Endothelial cell of umbilical vein (primary cell): ENCODE measurements around the gene LGALS4. TPM values are rescaled to one million over a fixed set of nuclear protein-coding genes. Genes with fewer than 3 reads are reported as not detected.

Experiments
- BruUV-seq: library from RNA; stranded (reverse); fragments of 400-500 nt; replicated peaks from 2 replicates; lab custom pipeline; 2021; lab: Mats Ljungman, UMichigan
- CTCF ChIA-PET: fragments of 300-600, 350-600 bp; sonication (Branson Sonifier 250); formaldehyde crosslinking; loops from one replicate; lab custom pipeline; 2021; ENCODE audit warnings: antibody characterized with exemption, inconsistent platforms; lab: Charles Lee
- POLR2A ChIA-PET: fragments of 300-600, 350-600 bp; sonication (Branson Sonifier 250); formaldehyde crosslinking; loops from one replicate; lab custom pipeline; 2021; ENCODE audit warnings: antibody characterized with exemption, inconsistent platforms; lab: Charles Lee
- DNase-seq: peaks from one replicate; pipeline ENCODE4 v3.0.0-alpha.2; 2011; ENCODE audit warnings: low read depth, low spot score
- FAIRE-seq: peaks from 2 replicates; lab custom pipeline; 2011; peaks lifted over from hg19 to GRCh38; lab: Jason Lieb, UNC
- H2AFZ ChIP-seq: 2 replicates; pipeline ENCODE4 v1.6.0; 2012; ENCODE audit warnings: low read depth, low read length, control low read depth, inconsistent platforms
- H3K27ac ChIP-seq: 2 replicates; pipeline ENCODE4 v1.5.1; 2011; ENCODE audit warnings: low read depth, mild to moderate bottlenecking, control low read depth, low read length, moderate library complexity; ENCODE audit not compliant: insufficient read depth
- H3K27me3 ChIP-seq, 2 experiments: 2 replicates each; pipeline versions ENCODE4 v1.6.0 to v1.6.1; 2011; ENCODE audit warnings: low read length in 2 of 2, mixed read lengths in 1 of 2; ENCODE audit not compliant: control insufficient read depth in 2 of 2, insufficient read depth in 2 of 2
- H3K36me3 ChIP-seq, 2 experiments: 2 replicates in 1 of 2; 3 replicates in 1 of 2; pipeline ENCODE4 v1.5.1; 2011; ENCODE audit warnings: low read length in 2 of 2, mild to moderate bottlenecking in 1 of 2, moderate library complexity in 1 of 2; ENCODE audit not compliant: control insufficient read depth in 2 of 2, insufficient read depth in 2 of 2; ENCODE audit errors: extremely low read depth in 1 of 2
- H3K4me1 ChIP-seq: 3 replicates; pipeline ENCODE4 v1.5.1; 2011; ENCODE audit warnings: mild to moderate bottlenecking, low read length; ENCODE audit not compliant: control insufficient read depth, insufficient read depth; ENCODE audit errors: extremely low read depth
- H3K4me2 ChIP-seq: 2 replicates; pipeline ENCODE4 v1.6.1; 2011; ENCODE audit warnings: low read length, control low read depth, mixed read lengths; ENCODE audit not compliant: insufficient read depth
- H3K4me3 ChIP-seq, 3 experiments: fragments of 200-600 bp in 1 of 3; sonication (generic), shearing (Covaris generic) in 1 of 3; replicated peaks in 1 of 3; 2 replicates each; pipeline ENCODE4 v1.5.1; 2011 to 2016; ENCODE audit warnings: control low read depth in 3 of 3, low read length in 3 of 3, mild to moderate bottlenecking in 2 of 3, inconsistent platforms in 1 of 3, low read depth in 1 of 3, moderate library complexity in 1 of 3; ENCODE audit not compliant: insufficient read depth in 1 of 3
- H3K79me2 ChIP-seq: 2 replicates; pipeline ENCODE4 v1.6.0; 2012; ENCODE audit warnings: low read length, inconsistent platforms; ENCODE audit not compliant: control insufficient read depth, insufficient read depth
- H3K9ac ChIP-seq: replicated peaks from 2 replicates; pipeline ENCODE3; 2011; ENCODE audit warnings: low read length, control low read depth; ENCODE audit not compliant: insufficient read depth; ENCODE audit errors: extremely low read depth
- H3K9me1 ChIP-seq: replicated peaks from 3 replicates; pipeline ENCODE4 v1.6.0; 2011; ENCODE audit warnings: mild to moderate bottlenecking, low read length; ENCODE audit not compliant: control insufficient read depth, insufficient read depth; ENCODE audit errors: extremely low read depth
- H3K9me3 ChIP-seq: replicated peaks from 2 replicates; pipeline ENCODE4 v1.5.1; 2012; ENCODE audit warnings: low read length, inconsistent platforms; ENCODE audit not compliant: control insufficient read depth, insufficient read depth
- H4K20me1 ChIP-seq: replicated peaks from 2 replicates; pipeline ENCODE3; 2011; ENCODE audit warnings: mild to moderate bottlenecking, low read length; ENCODE audit not compliant: control insufficient read depth, insufficient read depth; ENCODE audit errors: extremely low read depth
- CTCF ChIP-seq, 2 donors: IDR thresholded peaks; 1 replicate in 1 of 2; 2 replicates in 1 of 2; pipeline ENCODE4 v1.5.1; 2011; ENCODE audit warnings: low read length in 2 of 2, mild to moderate bottlenecking in 2 of 2, moderate library complexity in 2 of 2, control low read depth in 1 of 2, inconsistent platforms in 1 of 2, low read depth in 1 of 2; ENCODE audit not compliant: insufficient read depth in 1 of 2; ENCODE audit errors: extremely low read depth in 1 of 2
- EZH2 ChIP-seq: IDR thresholded peaks from 2 replicates; pipeline ENCODE4 v1.6.1; 2012; ENCODE audit warnings: borderline replicate concordance, low read depth, mild to moderate bottlenecking, moderate library complexity, low read length, inconsistent platforms; ENCODE audit not compliant: severe bottlenecking
- FOS ChIP-seq: IDR thresholded peaks from 2 replicates; pipeline ENCODE4 v1.6.1; 2011; ENCODE audit warnings: mild to moderate bottlenecking, low read length, moderate library complexity, borderline replicate concordance; ENCODE audit not compliant: insufficient read depth
- GATA2 ChIP-seq: IDR thresholded peaks from 2 replicates; pipeline ENCODE4 v1.7.0; 2011; ENCODE audit warnings: low read depth, mild to moderate bottlenecking, moderate library complexity, mixed read lengths, low read length; ENCODE audit not compliant: insufficient read length, insufficient read depth
- JUN ChIP-seq: IDR thresholded peaks from 2 replicates; pipeline ENCODE4 v1.6.1; 2011; ENCODE audit warnings: borderline replicate concordance, low read depth; ENCODE audit not compliant: insufficient read length, insufficient read depth
- MYC ChIP-seq: IDR thresholded peaks from one replicate; pipeline ENCODE4 v1.6.1; 2011; ENCODE audit warnings: mild to moderate bottlenecking, low read depth, low read length
- POLR2A ChIP-seq: IDR thresholded peaks from 2 replicates; pipeline ENCODE4 v1.6.1; 2012; ENCODE audit warnings: low read depth, mild to moderate bottlenecking, control low read depth, low read length
- POLR2AphosphoS5 ChIP-seq: IDR thresholded peaks from 2 replicates; pipeline ENCODE4 v1.6.1; 2012; ENCODE audit warnings: low read depth, mild to moderate bottlenecking, control low read depth, low read length, moderate library complexity; ENCODE audit not compliant: insufficient read depth
- dilution Hi-C: fragments of 300-500 bp; cut with MboI; formaldehyde crosslinking; loops from one replicate; pipeline ENCODE4 v1.15.0; 2019; ENCODE audit warnings: low sequenced_read_pairs; ENCODE audit not compliant: extremely low pct_ligation_motif_present
- intact Hi-C: fragments of 100-400 bp; cut with micrococcal nuclease; formaldehyde crosslinking; loops from one replicate; pipeline ENCODE4 v1.10.0; 2022
- polyA plus RNA-seq, 4 experiments: library from polyadenylated mRNA; depleted of rRNA in 3 of 4; stranded (reverse) in 3 of 4; unstranded in 1 of 4; fragments of >200 nt; gene quantifications; 2 replicates each; pipeline versions ENCODE4 v1.2.1 to v1.2.3, GENCODE V29; 2011 to 2012; ENCODE audit warnings: missing spikeins in 1 of 4
- total RNA-seq: library from RNA; stranded (reverse); gene quantifications from 2 replicates; pipeline ENCODE4 v1.2.3, GENCODE V29; 2021
- TF ChIP-seq, protein P1 (sequence below): IDR thresholded peaks from 2 replicates; pipeline ENCODE4 v1.6.1; 2011; ENCODE audit not compliant: insufficient read depth, insufficient read length

LGALS4 gene
- total and polyA plus RNA-seq, 2 donors (not counting 3 experiments of a cell fraction or from before 2014, with no cell fraction given): 0.19 TPM; not detected in 1

GRCh38 chr19:38840583-38840968, 27.8 kb upstream of the LGALS4 start:
- Histone ChIP-seq H2AFZ (no peak overlapping the region), H3K4me1 (no peaks in the 10 kb centered on the region), H3K4me3 (no peak overlapping the region), H3K79me2 (peaks cover 42% of the 10 kb centered on the region), H3K9ac (no peak overlapping the region), H3K27ac (no peak overlapping the region), H3K9me1 (no peaks in the 10 kb centered on the region), H4K20me1 (no peaks in the 10 kb centered on the region), H3K4me2 (no peak overlapping the region), H3K9me3 (no peaks in the 10 kb centered on the region), H3K36me3 (peaks cover 60 to 85% of the 10 kb centered on the region in 2 experiments), H3K27me3 (no peaks in the 10 kb centered on the region)
- no TSS peak for BruUV-seq
- dilution Hi-C loops: no loop called here
- no peak for FAIRE-seq
- intact Hi-C loops: no loop called here
- TF ChIP-seq POLR2AphosphoS5: no peak
- TF ChIP-seq FOS: no peak
- no peak for TF ChIP-seq EZH2
- no peak for TF ChIP-seq POLR2A
- TF ChIP-seq, protein P1, sequence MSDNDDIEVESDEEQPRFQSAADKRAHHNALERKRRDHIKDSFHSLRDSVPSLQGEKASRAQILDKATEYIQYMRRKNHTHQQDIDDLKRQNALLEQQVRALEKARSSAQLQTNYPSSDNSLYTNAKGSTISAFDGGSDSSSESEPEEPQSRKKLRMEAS: no peak
- no peak for TF ChIP-seq CTCF (IDR thresholded peaks at IDR 0.05; ENCODE audit: extremely low read depth in 1 of 2, insufficient read depth in 1 of 2, low read depth in 1 of 2, low read length in 2 of 2)
- no peak for TF ChIP-seq JUN
- no peak for TF ChIP-seq GATA2
- no peak for TF ChIP-seq MYC
- ChIA-PET POLR2A (interaction anchor here (0.9 to 1.2 kb wide), 2 partner anchors 9 kb away, joined by 3 read pairs; partner anchors contain the start of gene ECH1), CTCF (interaction anchor here (0.8 to 1.5 kb wide), 2 partner anchors 29 to 47 kb away, joined by 3 read pairs; no protein-coding TSS in a partner anchor)
- no peak for DNase-seq
